ENCODE results near the gene TSACC.

The TSACC gene

GRCh38 chr1:156384007-156384406 is 45.7 kb downstream of the TSACC start:
- no peak for DNase-seq (ENCODE audit: low read depth)
- H3K4me3 ChIP-seq (ENCODE audit: low read depth, low read length), result no peak overlapping the region
- TF ChIP-seq, protein P1, sequence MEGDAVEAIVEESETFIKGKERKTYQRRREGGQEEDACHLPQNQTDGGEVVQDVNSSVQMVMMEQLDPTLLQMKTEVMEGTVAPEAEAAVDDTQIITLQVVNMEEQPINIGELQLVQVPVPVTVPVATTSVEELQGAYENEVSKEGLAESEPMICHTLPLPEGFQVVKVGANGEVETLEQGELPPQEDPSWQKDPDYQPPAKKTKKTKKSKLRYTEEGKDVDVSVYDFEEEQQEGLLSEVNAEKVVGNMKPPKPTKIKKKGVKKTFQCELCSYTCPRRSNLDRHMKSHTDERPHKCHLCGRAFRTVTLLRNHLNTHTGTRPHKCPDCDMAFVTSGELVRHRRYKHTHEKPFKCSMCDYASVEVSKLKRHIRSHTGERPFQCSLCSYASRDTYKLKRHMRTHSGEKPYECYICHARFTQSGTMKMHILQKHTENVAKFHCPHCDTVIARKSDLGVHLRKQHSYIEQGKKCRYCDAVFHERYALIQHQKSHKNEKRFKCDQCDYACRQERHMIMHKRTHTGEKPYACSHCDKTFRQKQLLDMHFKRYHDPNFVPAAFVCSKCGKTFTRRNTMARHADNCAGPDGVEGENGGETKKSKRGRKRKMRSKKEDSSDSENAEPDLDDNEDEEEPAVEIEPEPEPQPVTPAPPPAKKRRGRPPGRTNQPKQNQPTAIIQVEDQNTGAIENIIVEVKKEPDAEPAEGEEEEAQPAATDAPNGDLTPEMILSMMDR (IDR thresholded peaks at IDR 0.05; ENCODE audit: control insufficient read depth, extremely low read depth, insufficient read depth), result no peak

DNA sequence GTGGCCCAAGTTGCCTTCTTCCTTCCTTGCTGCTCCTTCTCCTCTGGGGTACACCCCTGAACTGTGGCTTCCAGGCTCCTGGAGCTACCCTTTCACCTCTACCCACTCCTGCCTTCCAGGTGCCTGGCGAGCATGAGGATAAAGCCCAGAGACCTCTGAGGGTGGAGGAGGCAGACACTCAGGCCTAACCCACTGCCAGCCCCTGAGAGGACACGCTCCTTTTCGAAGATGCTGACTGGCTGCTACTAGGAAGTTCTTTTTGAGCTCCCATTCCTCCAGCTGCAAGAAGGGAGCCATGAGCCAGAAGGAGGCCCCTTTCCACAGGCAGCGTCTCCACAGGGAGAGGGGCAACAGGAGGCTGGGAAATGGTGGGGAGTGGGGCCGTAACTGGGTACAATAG is 46.3 kb downstream of the TSACC start:
- TF ChIP-seq, protein P1 (IDR thresholded peaks at IDR 0.05; ENCODE audit: control insufficient read depth, extremely low read depth, insufficient read depth), result no peak
- no peak for DNase-seq (ENCODE audit: low read depth)

DNA sequence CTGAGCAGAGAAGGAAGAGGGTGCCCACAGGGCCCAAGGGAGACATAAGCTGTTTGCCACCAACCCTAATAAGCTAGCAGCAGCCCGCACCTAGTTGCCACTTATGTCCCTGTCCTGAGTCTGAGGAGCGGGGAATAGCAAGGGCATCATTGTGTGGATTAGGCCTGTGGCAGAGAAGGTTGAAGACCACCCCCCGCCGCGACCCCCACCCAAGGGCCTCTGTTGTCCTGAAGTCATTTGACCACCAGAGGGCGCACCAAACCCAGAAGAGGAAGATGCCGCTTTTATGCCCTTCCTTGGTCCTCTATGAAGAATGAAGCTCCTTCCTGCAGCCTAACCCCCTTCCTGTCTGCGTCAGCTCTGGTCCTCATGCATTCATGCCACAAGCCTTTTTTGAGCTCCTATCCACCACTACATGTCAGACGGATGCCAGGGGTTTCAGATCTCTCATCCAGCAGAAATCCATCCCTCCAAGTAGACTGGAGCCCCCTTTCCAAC is 47.3 kb downstream of the TSACC start:
- TF ChIP-seq, protein P1 (IDR thresholded peaks at IDR 0.05; ENCODE audit: control insufficient read depth, extremely low read depth, insufficient read depth), result peak; percentile 77
- H3K4me3 ChIP-seq (ENCODE audit: low read depth, low read length), result no peak overlapping the region
- peak; percentile 15 for DNase-seq (ENCODE audit: low read depth)

More for the DNA sequence above, 46.3 kb downstream of the TSACC start:
- H3K4me3 ChIP-seq (ENCODE audit: low read depth, low read length), result no peak overlapping the region

DNA sequence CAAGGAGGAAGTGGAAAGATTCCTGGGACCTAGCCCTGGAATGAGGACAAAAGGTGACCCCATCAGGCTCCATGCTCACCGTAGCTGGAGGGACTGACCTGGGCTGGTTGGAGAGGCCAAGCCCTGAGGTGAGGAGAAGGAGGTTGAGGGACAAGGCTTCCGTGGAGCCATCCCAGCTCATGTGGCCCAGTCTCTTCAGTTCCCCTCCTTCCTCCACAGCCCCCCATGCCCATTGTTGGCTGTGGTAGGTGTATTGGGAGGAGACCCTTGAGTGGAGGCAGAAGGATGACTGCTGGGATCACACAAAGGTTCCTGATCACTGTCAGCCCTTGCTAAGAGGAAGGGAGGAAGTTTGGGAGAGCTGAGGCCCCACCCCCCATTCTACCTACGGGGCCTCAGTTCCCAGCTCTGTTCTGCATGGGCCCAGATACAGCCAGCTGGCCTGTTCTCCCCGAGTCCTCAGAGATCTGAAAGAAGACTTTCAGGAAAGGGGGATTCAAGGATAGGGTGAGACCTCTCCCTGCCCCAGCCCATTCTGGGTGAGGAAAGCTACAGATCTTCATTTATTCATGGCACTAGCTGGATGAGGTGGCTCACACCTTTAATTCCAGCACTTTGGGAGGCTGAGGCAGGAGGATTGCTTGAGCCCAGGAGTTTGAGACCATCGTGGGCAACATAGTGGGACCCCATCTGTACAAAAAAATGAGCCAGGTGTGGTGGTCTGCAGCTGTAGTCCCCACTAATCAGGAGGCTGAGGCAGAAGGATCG is 48.0 kb downstream of the TSACC start:
- H3K4me3 ChIP-seq (ENCODE audit: low read depth, low read length), result no peak overlapping the region
- TF ChIP-seq, protein P1 (IDR thresholded peaks at IDR 0.05; ENCODE audit: control insufficient read depth, extremely low read depth, insufficient read depth), result no peak
- no peak for DNase-seq (ENCODE audit: low read depth)

DNA sequence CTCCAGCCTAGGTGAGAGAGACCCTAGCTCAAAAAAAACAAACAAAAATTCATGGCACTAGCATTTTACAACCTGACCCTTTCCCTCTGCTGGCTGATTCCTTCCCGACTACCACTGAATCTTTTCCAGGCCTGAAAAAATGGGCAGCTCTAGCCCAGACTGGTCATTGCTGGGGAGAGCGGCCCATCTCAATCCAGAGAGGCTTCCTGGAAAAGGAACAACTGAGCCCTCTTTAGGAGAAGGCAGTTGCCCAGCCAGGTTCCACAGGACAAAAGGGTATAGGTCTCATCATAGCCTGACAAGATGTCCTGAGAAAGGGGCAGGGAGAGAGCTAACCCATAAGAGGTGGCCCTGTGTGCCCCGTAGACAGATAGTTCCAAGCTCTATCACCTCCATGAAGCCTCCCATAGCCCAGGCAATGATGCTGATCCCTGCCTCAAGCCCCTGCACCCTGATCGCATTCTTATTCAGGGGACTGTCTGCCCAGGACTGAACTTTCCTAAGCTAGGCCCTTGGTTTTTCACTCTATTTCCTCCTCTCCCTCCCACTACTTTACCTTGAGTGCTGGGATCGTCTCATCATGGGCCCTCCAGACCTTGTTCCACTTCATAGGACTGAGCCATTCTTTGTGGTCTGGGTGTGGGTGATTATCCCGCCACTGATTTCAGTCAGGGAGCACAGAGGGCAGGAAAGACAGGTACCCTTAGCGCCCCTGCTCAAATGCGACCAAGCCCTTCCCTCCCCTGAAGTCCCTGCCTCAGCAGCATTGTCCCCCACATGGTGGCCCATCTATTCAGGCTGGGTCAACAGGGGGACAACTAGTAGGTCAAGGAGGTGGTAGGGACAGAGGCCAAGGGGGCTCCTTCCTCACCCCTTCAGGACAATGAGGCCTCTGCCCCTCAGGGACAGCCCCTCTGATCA is 48.9 kb downstream of the TSACC start:
- DNase-seq (ENCODE audit: low read depth), result no peak
- TF ChIP-seq, protein P1 (IDR thresholded peaks at IDR 0.05; ENCODE audit: control insufficient read depth, extremely low read depth, insufficient read depth), result no peak
- H3K4me3 ChIP-seq (ENCODE audit: low read depth, low read length), result no peak overlapping the region

- H3K4me3 ChIP-seq (ENCODE audit: low read depth, low read length), result no peak overlapping the region
- no peak for DNase-seq (ENCODE audit: low read depth)
- TF ChIP-seq, protein P1 (IDR thresholded peaks at IDR 0.05; ENCODE audit: control insufficient read depth, extremely low read depth, insufficient read depth), result no peak
Observed at GRCh38 chr1:156387870-156388173, 49.5 kb downstream of the TSACC start.
